CD4-positive, alpha-beta T cell treated with Interleukin-6 for 4 hours (primary cell): ENCODE measurements around the gene CDKN3.
"Not testable (repeated sequence)": the region's sequence is repeated elsewhere in the genome, so short reads cannot be mapped to it uniquely, and the experiment has no call there.

Source experiments
- DNase-seq: peaks from one replicate; pipeline ENCODE4 v3.0.0-alpha.2; 2020; ENCODE audit warnings: mixed read lengths

CDKN3 gene

GRCh38 chr14:54456820-54457608, 60.2 kb downstream of the CDKN3 start:
- not testable (repeated sequence) for DNase-seq

DNA sequence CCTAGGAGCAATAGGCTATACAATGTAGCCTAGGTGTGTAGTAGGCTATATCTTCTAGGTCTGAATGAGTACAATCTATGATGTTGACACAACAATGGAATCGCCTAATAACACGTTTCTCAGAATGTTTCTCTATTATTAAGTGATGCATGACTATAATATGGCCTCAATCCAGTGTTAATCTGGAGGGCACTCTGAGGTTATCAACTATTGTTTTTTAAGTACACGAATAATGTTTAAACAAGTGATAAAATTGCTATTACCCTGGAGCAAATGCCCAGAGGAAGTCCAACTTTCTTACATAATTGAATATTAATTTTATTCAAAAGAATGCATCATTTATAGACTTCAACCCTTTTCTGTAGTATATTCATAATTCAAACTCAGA, 60.8 kb downstream of the CDKN3 start:
- no peak for DNase-seq

- DNase-seq: not testable (repeated sequence)
Measured at GRCh38 chr14:54458536-54458935, 61.7 kb downstream of the CDKN3 start.

- DNase-seq: no peak
Measured at GRCh38 chr14:54459106-54459505, 62.3 kb downstream of the CDKN3 start.

- no peak for DNase-seq
Measured at GRCh38 chr14:54462048-54462447, 65.2 kb downstream of the CDKN3 start.

DNA sequence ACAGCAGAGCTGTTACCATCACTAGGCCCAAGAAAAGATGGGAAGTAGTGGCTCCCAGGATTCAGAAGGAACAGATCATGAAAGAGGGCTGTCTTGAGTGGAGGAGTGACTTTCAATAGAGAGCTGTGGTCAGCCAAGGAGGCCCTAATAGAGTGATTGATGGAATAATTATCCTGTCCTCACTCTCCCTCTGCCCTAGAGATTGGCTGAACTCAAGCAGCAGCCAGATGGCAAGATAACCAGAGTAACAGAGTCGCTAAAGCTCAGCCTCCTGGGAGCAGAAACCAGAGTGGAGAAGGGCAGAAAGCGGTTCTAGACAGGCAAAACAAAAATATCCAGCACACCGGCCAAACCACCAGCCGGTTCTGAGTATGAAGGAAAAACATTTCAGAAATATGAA, 68.8 kb downstream of the CDKN3 start:
- DNase-seq: no peak

DNA sequence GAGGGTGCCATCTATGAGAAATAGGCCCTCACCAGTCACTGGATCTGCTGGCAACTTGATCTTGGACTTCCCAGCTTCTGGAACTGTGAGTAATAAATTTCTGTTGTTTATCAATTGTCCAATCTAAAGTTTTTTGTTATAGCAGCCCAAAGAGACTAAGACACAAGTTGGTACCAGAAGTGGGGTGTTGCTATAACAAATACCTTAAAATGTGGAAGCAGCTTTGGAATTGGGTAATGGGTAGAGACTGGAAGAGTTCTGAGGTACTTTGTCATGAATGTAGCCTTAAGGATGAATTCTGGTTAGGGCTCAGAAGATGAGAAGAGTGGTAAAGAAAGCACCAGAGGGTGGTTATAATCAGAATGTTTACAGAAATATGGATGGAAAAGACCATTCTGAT, 70.5 kb downstream of the CDKN3 start:
- DNase-seq: no peak
